ENCODE measurements around the gene EPC2.

EPC2 gene

GRCh38 chr2:148816176-148816575, 171.6 kb downstream of the EPC2 start:
- no peak for DNase-seq

GRCh38 chr2:148817210-148817708, 172.7 kb downstream of the EPC2 start:
- DNase-seq, result no peak

GRCh38 chr2:148819019-148819585, 174.6 kb downstream of the EPC2 start:
- no peak for DNase-seq

- DNase-seq, result no peak
These were observed 179.6 kb downstream of the EPC2 start for GRCh38 chr2:148824190-148824589.

- no peak for DNase-seq
These were observed 182.2 kb downstream of the EPC2 start for GRCh38 chr2:148826791-148827190.

- DNase-seq, result no peak
These were observed 184.4 kb downstream of the EPC2 start for GRCh38 chr2:148828941-148829340.

- no peak for DNase-seq
These were observed 185.1 kb downstream of the EPC2 start for GRCh38 chr2:148829618-148830017.

- DNase-seq, result no peak
These were observed 188.1 kb downstream of the EPC2 start for GRCh38 chr2:148832637-148833036.

All from CD4-positive, alpha-beta T cell treated with Interleukin-12 subunit alpha and Interleukin-12 subunit beta, for 1 hour (primary cell).